Amniotic epithelial cell (primary cell): ENCODE results near the gene NLGN1.

ENCODE experiments used
- DNase-seq: peaks from one replicate; pipeline ENCODE4 v3.0.0-alpha.2; 2010; ENCODE audit warnings: low read depth

NLGN1 gene

GRCh38 chr3:174285242-174285864 lies 887.8 kb downstream of the NLGN1 start:
- no peak for DNase-seq

DNA sequence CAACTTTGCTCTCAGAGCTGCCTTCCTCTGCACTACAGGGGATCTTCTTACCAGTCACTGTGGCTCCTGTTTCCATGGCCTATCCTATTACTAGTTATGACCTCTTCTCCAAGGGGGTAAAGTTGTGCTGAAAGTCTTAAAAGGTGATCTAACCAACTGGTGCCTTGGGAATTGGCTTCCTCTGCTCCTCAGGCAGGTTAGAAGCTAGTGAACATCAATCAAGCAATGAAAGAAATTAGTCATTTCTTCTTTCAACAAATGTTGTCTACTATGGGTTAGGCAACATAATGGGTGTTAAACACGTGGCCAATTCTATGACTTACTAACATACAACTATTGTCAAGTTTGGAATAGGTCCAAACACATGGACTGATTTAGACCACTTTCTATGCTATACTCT lies 890.2 kb downstream of the NLGN1 start:
- no peak for DNase-seq

DNA sequence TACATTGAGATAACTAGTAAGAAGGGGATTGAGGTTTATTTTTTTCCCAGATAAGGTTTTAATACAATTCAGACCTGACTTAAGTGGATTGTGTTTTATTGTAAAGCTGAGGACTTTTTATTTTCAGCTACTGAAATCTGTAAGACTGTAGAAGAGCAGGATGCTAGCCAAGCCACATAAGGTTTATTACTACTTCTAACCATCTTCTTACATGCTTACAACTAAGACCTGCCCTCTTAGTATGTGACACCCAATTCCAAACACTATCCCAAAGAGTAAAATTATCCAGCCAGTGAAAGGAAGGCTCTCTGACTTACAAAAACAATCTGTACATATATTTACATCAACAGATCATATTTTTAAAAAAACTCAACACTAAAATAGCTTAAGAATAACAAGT lies 897.1 kb downstream of the NLGN1 start:
- no peak for DNase-seq

DNA sequence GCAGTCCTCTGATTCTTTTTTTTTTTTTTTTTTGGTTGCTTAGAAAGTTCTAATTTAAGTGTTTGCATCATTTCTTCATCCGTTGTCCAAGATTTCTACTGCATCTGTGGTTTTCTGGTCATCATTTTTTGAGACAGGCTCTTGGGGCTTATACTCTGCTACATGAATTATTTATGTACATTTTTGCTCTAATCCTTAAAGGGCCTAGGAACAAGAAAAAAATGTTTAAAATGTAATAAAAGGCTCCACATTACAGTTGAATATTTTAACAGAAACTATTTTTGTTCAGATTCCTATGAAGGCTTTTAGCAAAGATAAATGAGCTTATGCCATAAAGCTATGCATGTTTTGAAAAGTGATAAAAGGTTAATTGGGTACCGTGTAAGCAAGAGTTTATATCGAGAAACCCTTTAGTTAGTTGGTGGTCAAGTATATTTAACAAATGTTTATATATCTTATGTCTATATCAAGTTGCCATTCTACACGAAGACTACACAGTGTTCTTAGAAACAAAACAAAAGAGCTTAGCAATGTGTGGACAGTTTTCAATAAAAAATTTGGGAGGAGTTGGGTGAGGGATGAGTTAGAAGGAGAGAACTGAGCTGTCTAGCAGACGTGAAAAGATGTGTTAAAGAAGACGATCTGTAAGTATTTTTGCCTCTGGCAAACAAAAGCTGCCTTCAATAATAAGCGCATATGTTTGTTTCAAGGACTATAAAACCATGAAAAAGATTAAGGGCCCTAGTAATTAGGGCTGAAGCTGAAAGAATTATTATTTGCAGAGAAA lies 898.0 kb downstream of the NLGN1 start:
- DNase-seq = no peak

GRCh38 chr3:174302746-174303315 lies 905.3 kb downstream of the NLGN1 start:
- no peak for DNase-seq

DNA sequence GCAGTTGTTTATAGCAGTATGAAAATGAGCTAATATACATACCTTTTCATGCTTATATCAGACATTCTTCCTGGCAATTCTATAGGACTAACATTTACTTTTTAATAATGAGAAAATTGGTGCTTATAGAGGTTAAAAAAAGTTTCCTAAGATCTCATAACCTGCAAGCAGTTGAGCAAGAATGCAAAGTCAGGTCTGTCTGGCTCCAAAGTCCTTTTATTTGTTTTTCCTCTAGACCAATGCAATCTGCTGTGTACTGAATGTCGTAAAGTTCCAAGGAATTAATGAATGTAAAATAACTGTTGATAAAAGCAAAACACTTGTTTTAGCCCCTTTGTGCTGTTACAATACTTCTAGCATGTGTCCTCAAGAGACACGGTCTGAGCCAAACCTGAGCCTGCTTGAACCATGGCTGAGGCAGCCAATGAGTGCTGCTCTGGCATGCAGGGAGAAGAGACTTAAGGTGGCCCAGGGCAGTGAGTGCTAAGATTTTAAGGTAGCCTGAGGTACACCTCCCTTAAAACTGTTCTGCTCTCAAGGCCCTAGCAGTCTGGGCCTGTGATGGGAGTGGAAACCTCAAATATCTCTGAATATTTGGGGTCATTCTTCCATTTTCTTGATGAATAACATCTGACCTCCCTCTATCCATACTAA lies 906.5 kb downstream of the NLGN1 start:
- DNase-seq = no peak

DNA sequence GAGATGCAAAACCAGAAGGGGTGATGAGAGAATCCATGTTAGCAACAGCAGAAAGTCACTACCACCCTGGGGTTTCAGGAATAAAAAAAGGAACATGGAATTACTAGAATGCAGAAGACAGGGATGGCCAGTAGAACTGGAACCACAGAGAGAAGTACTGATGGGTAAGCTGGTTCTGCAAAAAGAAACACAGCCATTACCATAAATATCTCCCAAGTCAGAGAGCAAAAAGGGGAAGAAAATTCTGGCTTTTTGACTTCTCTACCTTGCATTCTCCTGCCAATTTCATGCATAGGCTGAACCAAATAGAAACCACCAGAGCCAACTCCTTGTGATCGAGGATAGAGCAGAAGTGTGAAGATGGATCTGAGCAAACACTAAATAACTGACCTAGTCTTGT lies 911.2 kb downstream of the NLGN1 start:
- DNase-seq = no peak

DNA sequence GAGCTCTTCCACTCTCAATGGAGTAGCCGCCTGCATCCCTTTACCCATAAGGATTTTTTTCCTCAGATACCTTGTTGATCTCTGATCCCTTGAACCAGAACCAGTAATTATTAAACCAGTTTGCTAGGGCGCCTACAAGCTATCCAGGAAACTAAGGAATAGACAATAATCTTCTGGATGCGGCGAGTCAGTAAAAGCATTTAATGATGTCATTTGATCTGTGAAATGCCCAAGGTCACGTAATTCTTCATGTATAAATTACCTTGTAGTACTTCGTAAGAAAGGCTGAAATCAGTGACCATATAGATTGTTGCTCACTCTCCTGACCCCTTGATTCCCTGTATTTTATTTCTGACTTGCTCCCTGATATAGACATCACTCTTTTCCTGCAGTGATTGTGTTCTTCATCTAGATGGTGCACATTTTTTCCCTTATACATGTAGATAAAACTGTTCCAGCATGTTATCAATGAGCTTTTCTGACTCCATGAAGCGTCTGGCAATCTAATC lies 913.0 kb downstream of the NLGN1 start:
- DNase-seq = no peak

- DNase-seq = no peak
Observed at GRCh38 chr3:174315225-174315624, 917.7 kb downstream of the NLGN1 start.

DNA sequence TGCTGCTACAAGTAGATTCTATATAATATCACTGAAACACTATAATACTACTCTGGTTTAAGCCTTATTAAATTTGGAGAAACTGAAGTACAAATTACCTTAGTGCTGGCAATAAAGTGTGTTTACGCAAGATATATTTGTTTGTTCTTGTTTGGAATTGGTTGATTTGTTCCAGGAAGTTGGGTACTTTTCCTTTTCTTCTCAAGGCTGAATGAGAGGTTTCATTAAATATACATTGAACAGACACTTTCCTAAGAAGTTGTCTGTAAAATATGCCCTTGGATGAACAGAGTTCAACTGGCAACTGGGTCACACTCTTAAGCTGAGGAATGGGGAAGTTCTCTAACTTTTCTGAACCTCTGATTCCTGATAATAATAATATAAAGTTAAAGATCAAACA lies 919.5 kb downstream of the NLGN1 start:
- DNase-seq = no peak

GRCh38 chr3:174318181-174318580 lies 920.6 kb downstream of the NLGN1 start:
- DNase-seq = no peak

DNA sequence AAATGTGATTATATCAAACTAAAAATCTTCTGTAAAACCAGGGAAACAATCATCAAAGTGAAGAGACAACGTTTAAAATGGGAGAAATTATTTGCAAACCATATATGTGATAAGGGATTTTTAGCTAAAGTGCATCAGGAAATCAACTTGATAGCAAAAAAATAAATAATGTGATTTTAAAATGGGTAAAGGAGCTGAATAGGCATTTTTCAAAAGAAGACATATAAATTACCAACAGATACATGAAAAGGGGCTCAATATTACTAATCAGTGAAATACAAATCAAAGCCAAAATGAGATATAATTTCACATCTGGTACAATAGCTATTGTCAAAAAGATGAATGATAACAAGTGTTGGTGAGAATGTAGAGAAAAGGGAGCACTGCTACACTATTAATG lies 924.0 kb downstream of the NLGN1 start:
- DNase-seq = no peak

- DNase-seq = no peak
Observed at GRCh38 chr3:174322789-174323188, 925.2 kb downstream of the NLGN1 start.

DNA sequence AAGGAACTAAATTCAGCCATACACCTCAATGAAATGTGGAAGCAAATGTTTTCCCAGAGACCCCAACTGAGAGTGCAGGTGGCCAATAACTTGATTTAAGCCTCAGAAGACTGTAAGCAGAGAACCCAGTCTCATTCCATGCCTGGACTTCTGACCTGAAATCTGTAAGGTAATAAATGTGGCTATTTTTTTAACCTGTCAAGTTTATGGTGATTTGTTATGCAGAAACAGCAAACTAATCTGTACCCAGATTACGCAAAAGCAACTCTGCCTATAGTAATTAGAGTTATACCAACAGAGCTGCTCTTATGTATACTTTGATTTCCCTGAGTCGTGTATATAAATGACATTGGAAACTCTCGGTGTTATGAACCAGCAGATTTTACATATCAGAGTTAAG lies 927.6 kb downstream of the NLGN1 start:
- no peak for DNase-seq

DNA sequence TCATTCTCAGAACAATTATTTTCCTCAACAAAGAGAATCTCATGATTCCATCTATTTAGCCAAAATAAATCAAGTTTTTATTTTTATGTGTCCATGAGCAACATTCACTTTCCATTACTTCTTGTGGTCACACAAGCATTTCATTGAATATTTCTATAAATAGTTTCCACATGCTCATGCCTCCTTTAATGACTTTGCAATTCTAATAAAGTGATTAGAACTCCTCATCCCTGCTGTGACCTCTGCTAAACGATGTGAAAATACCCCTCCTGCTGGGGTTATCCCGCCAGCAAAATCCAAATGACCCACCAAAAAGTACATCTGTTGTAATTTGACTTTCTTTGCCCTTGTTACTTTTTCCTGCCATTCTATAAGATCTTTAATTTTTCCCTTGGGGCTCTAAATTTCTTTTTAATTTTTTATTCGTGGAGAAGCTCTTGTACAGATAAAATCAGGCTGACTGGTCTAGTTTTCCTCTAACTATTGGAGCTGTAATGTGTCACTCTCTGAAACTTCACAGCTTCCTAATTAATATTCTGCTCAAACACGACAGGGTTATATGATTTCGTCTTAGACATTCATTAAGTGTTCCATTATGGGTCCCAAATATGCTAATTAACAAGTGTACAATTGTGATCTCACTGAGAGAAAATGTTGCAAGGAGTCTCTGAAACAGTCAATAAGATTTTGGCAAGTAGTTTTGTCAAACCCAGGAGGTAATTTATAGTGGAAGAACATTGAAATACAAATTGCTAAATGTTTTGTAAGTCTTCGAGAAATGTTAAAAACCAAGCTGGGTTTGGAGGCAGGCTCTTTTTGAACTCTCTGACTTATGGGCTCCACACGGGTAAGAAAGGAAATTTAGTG lies 928.5 kb downstream of the NLGN1 start:
- no peak for DNase-seq

GRCh38 chr3:174329321-174329720 lies 931.8 kb downstream of the NLGN1 start:
- peak; percentile 6 for DNase-seq

DNA sequence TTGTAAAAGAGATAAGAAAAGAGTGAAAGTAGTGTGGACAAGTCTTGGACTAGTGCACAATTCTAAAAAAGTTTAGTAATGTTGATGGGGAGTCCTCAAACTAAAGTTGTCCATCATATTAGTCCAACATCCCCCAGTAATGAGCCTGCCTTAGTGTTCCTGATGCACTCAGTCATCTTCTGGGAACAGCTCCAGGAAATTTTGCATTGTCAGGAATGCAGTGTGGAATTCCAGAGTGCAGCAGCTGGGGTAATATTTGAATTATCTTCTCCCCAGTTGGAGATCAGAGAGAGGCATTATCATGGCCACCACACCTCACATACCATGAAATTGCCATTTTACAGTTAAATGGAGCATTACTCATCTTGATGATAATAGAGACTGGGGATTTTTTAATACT lies 932.8 kb downstream of the NLGN1 start:
- peak; percentile 78 for DNase-seq

DNA sequence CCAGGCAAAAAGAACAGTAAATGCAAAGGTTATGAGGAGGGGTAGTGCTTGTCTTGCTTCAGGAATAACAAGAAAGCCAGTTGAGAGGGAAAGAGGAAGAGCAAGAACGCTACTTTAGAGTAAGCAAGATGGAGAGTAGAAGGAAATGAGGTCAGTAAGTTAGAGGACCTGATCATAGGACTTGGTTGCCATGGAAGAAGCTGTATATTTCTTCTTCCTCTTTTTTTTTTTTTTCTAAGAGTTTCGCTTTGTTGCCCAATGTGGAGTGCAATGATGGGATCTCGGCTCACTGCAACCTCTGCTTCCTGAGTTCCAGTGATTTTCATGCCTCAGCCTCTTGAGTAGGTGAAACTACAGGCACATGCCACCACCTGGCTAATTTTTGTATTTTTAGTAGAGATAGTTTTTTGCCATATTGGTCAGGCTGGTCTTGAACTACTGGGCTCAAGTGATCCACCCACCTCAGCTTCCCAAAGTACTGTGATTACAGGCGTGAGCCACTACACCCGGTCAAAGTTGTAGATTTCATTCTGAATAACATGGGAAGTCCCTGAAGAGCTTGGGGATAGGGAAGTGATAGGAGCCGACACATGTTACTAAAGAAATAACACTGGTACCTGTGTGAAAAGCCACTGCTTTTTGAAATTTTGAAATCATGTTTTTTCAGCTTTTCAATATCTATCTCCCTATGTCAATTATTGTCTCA lies 933.7 kb downstream of the NLGN1 start:
- DNase-seq = no peak

DNA sequence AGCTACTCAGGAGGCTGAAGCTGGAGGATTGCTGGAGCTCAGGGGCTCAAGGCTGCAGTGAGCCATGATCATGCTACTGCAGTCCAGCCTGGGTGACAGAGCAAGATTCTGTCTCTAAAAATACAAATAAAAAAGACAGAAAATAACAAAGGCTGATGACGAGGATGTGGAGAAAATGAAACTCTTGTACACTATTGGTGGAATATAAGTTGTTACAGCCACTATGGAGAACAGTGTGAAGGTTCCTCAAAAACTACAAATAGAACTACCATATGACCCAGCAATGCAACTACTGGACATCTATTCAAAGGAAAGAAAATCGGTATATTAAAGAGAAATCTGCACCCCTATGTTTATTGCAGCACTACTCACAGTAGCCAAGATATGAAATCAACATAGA lies 934.8 kb downstream of the NLGN1 start:
- DNase-seq = no peak

- no peak for DNase-seq
Observed at GRCh38 chr3:174333640-174334039, 936.1 kb downstream of the NLGN1 start.

- no peak for DNase-seq
Observed at GRCh38 chr3:174334111-174334510, 936.6 kb downstream of the NLGN1 start.
